GM12878 (cell line): ENCODE results near the gene WNT3A. TPM values are rescaled to one million over a fixed set of nuclear protein-coding genes. Genes with fewer than 3 reads are reported as not detected.

Source experiments
- ATAC-seq: fragments of 200-7000 bp; cut with Tn5 transposase; 3 replicates; pipeline ENCODE4 v1.9.1; 2020; ENCODE audit warnings: mild to moderate bottlenecking, moderate library complexity
- BruUV-seq: library from RNA; stranded (reverse); fragments of 400-500 nt; replicated peaks from 2 replicates; lab custom pipeline; 2021; lab: Mats Ljungman, UMichigan
- CTCF ChIA-PET: fragments of 300-600 bp; sonication (Branson Sonifier 250); formaldehyde crosslinking; extraction: SDS; loops from one replicate; lab custom pipeline; 2021; ENCODE audit warnings: inconsistent platforms; lab: Yijun Ruan, JAX
- POLR2A ChIA-PET: fragments of 350-600 bp; formaldehyde crosslinking; extraction: SDS; loops from one replicate; lab custom pipeline; 2021; ENCODE audit warnings: inconsistent platforms; lab: Charles Lee
- RAD21 ChIA-PET: fragments of 300-600 bp; sonication (Branson Sonifier 250); formaldehyde crosslinking; loops from one replicate; lab custom pipeline; 2023; ENCODE audit warnings: antibody characterized with exemption; ENCODE audit not compliant: unreplicated experiment; lab: Charles Lee
- SMC1A ChIA-PET: fragments of 300-600 bp; sonication (Branson Sonifier 250); formaldehyde crosslinking; loops from one replicate; lab custom pipeline; 2023; ENCODE audit not compliant: unreplicated experiment, uncharacterized antibody; lab: Charles Lee
- DNase-seq: peaks from one replicate; pipeline ENCODE4 v3.0.0-alpha.2; 2011; ENCODE audit warnings: low read depth, low spot score
- FAIRE-seq: peaks from 3 replicates; lab custom pipeline; 2011; peaks lifted over from hg19 to GRCh38; lab: Jason Lieb, UNC
- H2AFZ ChIP-seq: 2 replicates; pipeline ENCODE4 v1.6.0; 2011; ENCODE audit warnings: low read depth, low read length, control low read depth; ENCODE audit not compliant: control insufficient read depth
- H3K27ac ChIP-seq: 2 replicates; pipeline ENCODE4 v1.5.1; 2011; ENCODE audit warnings: control low read depth; ENCODE audit not compliant: control insufficient read depth, insufficient read depth
- H3K27me3 ChIP-seq, 2 experiments: replicated peaks in 1 of 2; 2 replicates each; pipeline versions ENCODE4 v1.6.0 to v1.6.1; 2011; ENCODE audit warnings: low read length in 1 of 2; ENCODE audit not compliant: control insufficient read depth in 2 of 2, insufficient read depth in 2 of 2
- H3K36me3 ChIP-seq, 2 experiments: 2 replicates each; pipeline ENCODE4 v1.5.1; 2011; ENCODE audit warnings: low read length in 1 of 2; ENCODE audit not compliant: control insufficient read depth in 2 of 2, insufficient read depth in 2 of 2
- H3K4me1 ChIP-seq: 2 replicates; pipeline ENCODE4 v1.6.1; 2011; ENCODE audit warnings: mild to moderate bottlenecking, low read length, moderate library complexity, mixed read lengths; ENCODE audit not compliant: control insufficient read depth, insufficient read depth
- H3K4me2 ChIP-seq: 2 replicates; pipeline ENCODE4 v1.6.0; 2011; ENCODE audit warnings: control low read depth; ENCODE audit not compliant: control insufficient read depth, insufficient read depth
- H3K4me3 ChIP-seq: fragments of 200-600 bp; sonication (generic); 2 replicates; pipeline ENCODE4 v1.5.1; 2016
- H3K79me2 ChIP-seq: 2 replicates; pipeline ENCODE4 v1.6.0; 2011; ENCODE audit warnings: low read length; ENCODE audit not compliant: control insufficient read depth, insufficient read depth
- H3K9ac ChIP-seq: 2 replicates; pipeline ENCODE4 v1.8.0; 2011; ENCODE audit warnings: low read length, control low read depth, mixed read lengths; ENCODE audit not compliant: control insufficient read depth, insufficient read depth
- H3K9me3 ChIP-seq: replicated peaks from 3 replicates; pipeline ENCODE4 v1.5.1; 2011; ENCODE audit warnings: mild to moderate bottlenecking, low read length; ENCODE audit not compliant: control insufficient read depth, insufficient read depth
- H4K20me1 ChIP-seq: 2 replicates; pipeline ENCODE4 v1.6.0; 2011; ENCODE audit not compliant: control insufficient read depth, insufficient read depth
- BACH1 ChIP-seq: fragments of 450-650 bp; IDR thresholded peaks from 2 replicates; pipeline ENCODE4 v1.6.1; 2017; ENCODE audit warnings: mild to moderate bottlenecking, borderline replicate concordance
- FOXM1 ChIP-seq: IDR thresholded peaks from 2 replicates; pipeline ENCODE4 v1.6.1; 2012; ENCODE audit warnings: low read depth, mild to moderate bottlenecking, inconsistent platforms, low read length, moderate library complexity
- POLR2A ChIP-seq: IDR thresholded peaks from 2 replicates; pipeline ENCODE4 v1.6.1; 2011; ENCODE audit warnings: low read depth, mild to moderate bottlenecking, low read length
- POLR2AphosphoS5 ChIP-seq: IDR thresholded peaks from 2 replicates; pipeline ENCODE4 v1.6.1; 2011; ENCODE audit warnings: mild to moderate bottlenecking, low read length, inconsistent platforms
- WGBS: methylation state at CpG from one replicate; pipeline ENCODE4 v1.1.6; 2016; ENCODE audit warnings: low lambda C conversion rate; ENCODE audit not compliant: insufficient replicate concordance, insufficient coverage; ENCODE audit errors: missing lambda C conversion rate; 5-methylcytosine and 5-hydroxymethylcytosine counted together
- in situ Hi-C: fragments of 300-500 bp; cut with MboI; formaldehyde crosslinking; loops from 9 replicates; pipeline ENCODE4 v1.14.3; 2018; ENCODE audit warnings: mixed read lengths
- intact Hi-C: fragments of 100-400 bp; cut with micrococcal nuclease; formaldehyde crosslinking; loops from one replicate; pipeline ENCODE4 v1.14.2; 2022; ENCODE audit not compliant: unreplicated experiment
- polyA plus RNA-seq, 11 experiments: library from polyadenylated mRNA; depleted of rRNA in 4 of 11; unstranded in 6 of 11; stranded (reverse) in 5 of 11; fragments of >200 nt; fragmentation: Nextera tagmentation in 4 of 11; fragmentation: Illumina TruSeq in 1 of 11; extraction: Ambion mirVana in 4 of 11; extraction: Trizol in 1 of 11; gene quantifications; 1 replicate in 1 of 11; 2 replicates in 10 of 11; pipeline versions ENCODE4 v1.2.1 to v1.2.3, GENCODE V29; 2011 to 2016; ENCODE audit warnings: inconsistent platforms in 2 of 11, missing spikeins in 2 of 11, low read depth in 1 of 11
- total RNA-seq, 4 experiments: library from RNA; depleted of rRNA in 3 of 4; stranded (reverse); fragments of >200 nt in 3 of 4; fragmentation: Illumina TruSeq in 1 of 4; extraction: Trizol in 1 of 4; gene quantifications; 2 replicates each; pipeline versions ENCODE4 v1.2.1 to v1.2.3, GENCODE V29; 2013 to 2021

WNT3A gene
- total and polyA plus RNA-seq, 10 of the 15 experiments (the other 5 are each of a cell fraction or from before 2014, with no cell fraction given): 0.16 TPM; not detected in 9

DNA sequence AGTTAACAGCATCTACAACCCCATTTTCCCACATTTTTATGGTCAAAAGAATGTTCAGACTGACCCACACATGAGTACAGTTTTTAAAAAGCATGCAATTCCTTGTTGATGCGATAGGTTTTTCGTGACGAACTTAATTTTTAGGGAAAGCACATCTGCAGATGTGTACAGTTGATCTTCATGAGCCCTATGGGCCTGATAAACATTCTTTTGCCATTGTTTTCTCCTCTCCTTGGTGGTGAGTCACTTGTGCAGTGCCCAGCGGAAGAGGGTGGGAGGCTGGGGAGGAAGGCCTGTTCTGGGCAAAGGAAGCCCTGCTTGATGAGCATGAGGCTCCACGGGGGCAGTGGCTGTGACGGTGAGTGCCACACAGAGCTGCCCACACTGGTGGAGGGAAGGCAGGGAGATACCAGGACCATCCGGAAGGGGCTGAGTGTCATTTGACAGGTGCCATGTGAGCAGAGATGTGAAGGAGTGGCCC is 81.0 kb downstream of the WNT3A start:
- H3K36me3 ChIP-seq: peaks cover 9 to 22% of the 10 kb centered on the region in 2 experiments; a peak in 3 of 4 replicates
- no TSS peak for BruUV-seq
- H3K4me1 ChIP-seq: peaks cover 62% of the 10 kb centered on the region
- H3K27ac ChIP-seq: no peak overlapping the region
- H3K9ac ChIP-seq: no peak overlapping the region
- ATAC-seq: no peak
- POLR2A ChIA-PET: interaction anchor here (1.9 kb wide), 1 partner anchor 22 kb away, joined by 6 read pairs; the partner anchor contains the start of gene MRPL55
- WGBS: 68% methylated on average over 7 of the region's 7 CpGs
- TF ChIP-seq BACH1: peak; percentile 21; the same call in 1 of the 2 replicates
- TF ChIP-seq FOXM1: no peak
- 0 out of 2 replicates have a peak, but pooled peaks have one; percentile 17 for TF ChIP-seq POLR2AphosphoS5
- peak; percentile 16; the same call in 1 of the 2 replicates for TF ChIP-seq POLR2A
- TF ChIP-seq, all 136 proteins: peak for 3
- ChIA-PET CTCF (interaction anchor here (1.6 kb wide), 1 partner anchor 79 kb away, joined by 4 read pairs; no protein-coding TSS in a partner anchor), RAD21 (no interaction called here), SMC1A (interaction anchor here (0.8 to 1.4 kb wide), 2 partner anchors 11 to 19 kb away, joined by 3 to 4 read pairs; no protein-coding TSS in a partner anchor)
- H3K79me2 ChIP-seq: peaks cover 100% of the 10 kb centered on the region
- H3K27me3 ChIP-seq: no peaks in the 10 kb centered on the region
- H2AFZ ChIP-seq: no peak overlapping the region
- no peak for FAIRE-seq
- H3K9me3 ChIP-seq: peaks cover 10% of the 10 kb centered on the region; the same call in 2 of the 3 replicates
- H3K4me3 ChIP-seq: 0 out of 2 replicates have a peak overlapping the region, but pooled peaks have one; percentile 4
- intact Hi-C loops: no loop called here
- in situ Hi-C loops: no loop called here
- DNase-seq: no peak
- H4K20me1 ChIP-seq: peaks cover 73% of the 10 kb centered on the region
- peak overlapping the region; percentile 84 for H3K4me2 ChIP-seq
